ENCODE results near the gene L2HGDH. TPM values are rescaled to one million over a fixed set of nuclear protein-coding genes. Genes with fewer than 3 reads are reported as not detected.

The L2HGDH gene
- polyA plus RNA-seq, 1 of the 3 experiments (the other 2 are of a cell fraction), result 8.4 TPM

DNA sequence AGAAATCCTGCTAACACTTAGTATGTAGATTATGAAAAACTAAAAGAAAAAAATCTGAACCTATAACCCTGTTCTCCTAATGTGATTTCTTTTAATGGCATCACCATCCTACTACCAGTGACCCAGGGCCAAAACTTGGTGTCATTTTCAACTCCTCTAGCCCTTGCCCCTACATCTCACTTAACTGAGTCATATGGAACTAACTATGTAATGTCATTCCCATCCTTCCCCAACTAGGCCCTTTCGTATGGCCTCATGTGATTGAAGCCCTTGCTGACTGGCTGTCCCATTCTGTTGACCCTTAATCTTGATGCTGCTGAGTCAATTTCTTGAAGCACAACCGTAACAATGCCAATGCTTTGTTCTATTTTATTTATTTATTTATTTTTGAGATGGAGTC is 7.7 kb upstream of the L2HGDH start:
- Histone ChIP-seq H3K9ac (no peak overlapping the region), H3K36me3 (replicated peaks in 1 of 2; ENCODE audit: control insufficient read depth in 1 of 2, insufficient read depth in 2 of 2, low read length in 1 of 2) (peaks cover 5 to 12% of the 10 kb centered on the region in 2 experiments), H3K27ac (ENCODE audit: low read depth in 2 of 2, low read length in 1 of 2) (peak overlapping the region in 1 of 2 experiments; percentile 18; a peak in 1 of 4 replicates), H3K4me2 (no peak overlapping the region), H4K20me1 (ENCODE audit: insufficient read depth) (no peaks in the 10 kb centered on the region), H2AFZ (ENCODE audit: low read depth) (no peak overlapping the region), H3K79me2 (ENCODE audit: insufficient read depth) (peaks cover 43% of the 10 kb centered on the region), H3K9me3 (no peaks in the 10 kb centered on the region), H3F3A (replicated peaks; ENCODE audit: insufficient read depth) (peaks cover 10% of the 10 kb centered on the region), H3K4me1 (ENCODE audit: control insufficient read depth in 1 of 2, insufficient read depth in 2 of 2, low read depth in 1 of 2, low read length in 1 of 2) (peaks cover 0 to 4% of the 10 kb centered on the region in 2 experiments; a peak in 3 of 4 replicates), H3K4me3 (ENCODE audit: low read depth in 2 of 2, low read length in 1 of 2) (no peak overlapping the region), H3K9me2 (no peaks in the 10 kb centered on the region), H3K27me3 (ENCODE audit: insufficient read depth) (no peaks in the 10 kb centered on the region)
- no peak for DNase-seq
- ChIA-PET POLR2A (no interaction called here), CTCF (interaction anchor here (0.8 to 7.8 kb wide), 9 partner anchors 12 to 454 kb away, joined by 3 to 140 read pairs (median 11); partner anchors contain the start of gene MAP4K5)
- TF ChIP-seq RXRA (IDR thresholded peaks at IDR 0.05; ENCODE audit: borderline replicate concordance, low read depth) (no peak), GATA2 (CRISPR knock-in tag; IDR thresholded peaks at IDR 0.05) (no peak), RCOR1 (IDR thresholded peaks at IDR 0.05; ENCODE audit: low read length) (no peak), NFIC (IDR thresholded peaks at IDR 0.05; ENCODE audit: borderline replicate concordance) (no peak), MEF2A (IDR thresholded peaks at IDR 0.05; ENCODE audit: borderline replicate concordance, low read depth) (no peak), RAD21 (IDR thresholded peaks at IDR 0.05; ENCODE audit: low read length) (no peak), TAF1 (IDR thresholded peaks at IDR 0.05; ENCODE audit: borderline replicate concordance, low read depth, low read length) (no peak), ELF1 (IDR thresholded peaks at IDR 0.05) (no peak), TCF12 (IDR thresholded peaks at IDR 0.05) (no peak), NRF1 (IDR thresholded peaks at IDR 0.05; ENCODE audit: low read depth, low read length) (no peak), EP300 (IDR thresholded peaks at IDR 0.05; ENCODE audit: borderline replicate concordance in 1 of 2, low read depth in 1 of 2, low read length in 1 of 2) (no peak)
- TF ChIP-seq, protein P1, sequence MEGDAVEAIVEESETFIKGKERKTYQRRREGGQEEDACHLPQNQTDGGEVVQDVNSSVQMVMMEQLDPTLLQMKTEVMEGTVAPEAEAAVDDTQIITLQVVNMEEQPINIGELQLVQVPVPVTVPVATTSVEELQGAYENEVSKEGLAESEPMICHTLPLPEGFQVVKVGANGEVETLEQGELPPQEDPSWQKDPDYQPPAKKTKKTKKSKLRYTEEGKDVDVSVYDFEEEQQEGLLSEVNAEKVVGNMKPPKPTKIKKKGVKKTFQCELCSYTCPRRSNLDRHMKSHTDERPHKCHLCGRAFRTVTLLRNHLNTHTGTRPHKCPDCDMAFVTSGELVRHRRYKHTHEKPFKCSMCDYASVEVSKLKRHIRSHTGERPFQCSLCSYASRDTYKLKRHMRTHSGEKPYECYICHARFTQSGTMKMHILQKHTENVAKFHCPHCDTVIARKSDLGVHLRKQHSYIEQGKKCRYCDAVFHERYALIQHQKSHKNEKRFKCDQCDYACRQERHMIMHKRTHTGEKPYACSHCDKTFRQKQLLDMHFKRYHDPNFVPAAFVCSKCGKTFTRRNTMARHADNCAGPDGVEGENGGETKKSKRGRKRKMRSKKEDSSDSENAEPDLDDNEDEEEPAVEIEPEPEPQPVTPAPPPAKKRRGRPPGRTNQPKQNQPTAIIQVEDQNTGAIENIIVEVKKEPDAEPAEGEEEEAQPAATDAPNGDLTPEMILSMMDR (IDR thresholded peaks at IDR 0.05), result no peak
- TF ChIP-seq, protein P2, sequence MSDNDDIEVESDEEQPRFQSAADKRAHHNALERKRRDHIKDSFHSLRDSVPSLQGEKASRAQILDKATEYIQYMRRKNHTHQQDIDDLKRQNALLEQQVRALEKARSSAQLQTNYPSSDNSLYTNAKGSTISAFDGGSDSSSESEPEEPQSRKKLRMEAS (IDR thresholded peaks at IDR 0.05; ENCODE audit: low read depth), result no peak
- 93% methylated on average over 2 of the region's 2 CpGs for WGBS (ENCODE audit: low lambda C conversion rate)

DNA sequence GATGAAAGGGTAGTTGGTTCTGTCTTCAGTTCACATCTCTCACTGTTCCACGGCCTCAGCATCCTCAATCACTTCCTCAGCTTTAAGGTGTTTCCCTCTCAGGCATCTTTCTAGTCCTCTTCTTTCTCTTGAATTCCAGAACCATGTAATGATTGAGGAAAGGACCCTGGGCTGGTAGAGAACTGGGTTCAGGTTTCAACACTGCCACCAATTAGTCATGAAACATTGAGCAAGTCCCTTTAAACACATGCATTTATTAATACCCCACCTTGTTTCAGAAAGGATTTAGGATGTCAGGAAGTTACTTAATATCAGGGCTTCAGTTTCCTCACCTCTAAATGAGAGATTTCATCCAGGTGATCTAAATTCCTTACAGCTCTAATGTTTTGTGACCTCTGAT is 7.3 kb upstream of the L2HGDH start:
- no peaks in the 10 kb centered on the region for H3K27me3 ChIP-seq (ENCODE audit: insufficient read depth)
- H3K27ac ChIP-seq (ENCODE audit: low read depth in 2 of 2, low read length in 1 of 2), result peak overlapping the region in 1 of 2 experiments; percentile 18; a peak in 1 of 4 replicates
- 94% methylated on average over 1 of the region's 1 CpG for WGBS (ENCODE audit: low lambda C conversion rate)
- H3K36me3 ChIP-seq (replicated peaks in 1 of 2; ENCODE audit: control insufficient read depth in 1 of 2, insufficient read depth in 2 of 2, low read length in 1 of 2), result peaks cover 4 to 13% of the 10 kb centered on the region in 2 experiments
- H3K9ac ChIP-seq, result no peak overlapping the region
- no peak overlapping the region for H3K4me3 ChIP-seq (ENCODE audit: low read depth in 2 of 2, low read length in 1 of 2)
- H3K4me1 ChIP-seq (ENCODE audit: control insufficient read depth in 1 of 2, insufficient read depth in 2 of 2, low read depth in 1 of 2, low read length in 1 of 2), result peaks cover 0 to 4% of the 10 kb centered on the region in 2 experiments; a peak in 3 of 4 replicates
- peaks cover 47% of the 10 kb centered on the region for H3K79me2 ChIP-seq (ENCODE audit: insufficient read depth)
- no peak for DNase-seq
- H2AFZ ChIP-seq (ENCODE audit: low read depth), result no peak overlapping the region
- peaks cover 10% of the 10 kb centered on the region for H3F3A ChIP-seq (replicated peaks; ENCODE audit: insufficient read depth)
- no peak overlapping the region for H3K4me2 ChIP-seq
- H4K20me1 ChIP-seq (ENCODE audit: insufficient read depth), result no peaks in the 10 kb centered on the region
- H3K9me2 ChIP-seq, result no peaks in the 10 kb centered on the region
- TF ChIP-seq, protein P1 (IDR thresholded peaks at IDR 0.05), result no peak
- no peak for TF ChIP-seq TAF1 (IDR thresholded peaks at IDR 0.05; ENCODE audit: borderline replicate concordance, low read depth, low read length)
- ChIA-PET POLR2A (no interaction called here), CTCF (interaction anchor here (0.8 to 7.8 kb wide), 5 partner anchors 13 to 216 kb away, joined by 3 to 140 read pairs (median 56); partner anchors contain the start of gene MAP4K5)
- no peaks in the 10 kb centered on the region for H3K9me3 ChIP-seq
